Coronary artery (tissue), 2 donors: ENCODE measurements around the gene TCEAL2.
"Not testable (repeated sequence)": the region's sequence is repeated elsewhere in the genome, so short reads cannot be mapped to it uniquely, and the experiment has no call there.

Source experiments
- DNase-seq: peaks from one replicate; pipeline ENCODE4 v3.0.0-alpha.2; 2017; ENCODE audit warnings: low spot score
- H3K27ac ChIP-seq, 2 donors: fragments of 200-600 bp; sonication (generic); one replicate each; pipeline ENCODE4 v1.5.1; 2016 to 2019
- H3K4me3 ChIP-seq: fragments of 200-600 bp; sonication (generic); 2 replicates; pipeline ENCODE4 v1.5.1; 2016; ENCODE audit warnings: mild to moderate bottlenecking, moderate library complexity
- TF ChIP-seq, protein P1 (sequence below): fragments of 200-600 bp; sonication (generic); IDR thresholded peaks from one replicate; pipeline ENCODE4 v1.5.1; 2019; ENCODE audit warnings: antibody characterized with exemption

Gene TCEAL2

DNA sequence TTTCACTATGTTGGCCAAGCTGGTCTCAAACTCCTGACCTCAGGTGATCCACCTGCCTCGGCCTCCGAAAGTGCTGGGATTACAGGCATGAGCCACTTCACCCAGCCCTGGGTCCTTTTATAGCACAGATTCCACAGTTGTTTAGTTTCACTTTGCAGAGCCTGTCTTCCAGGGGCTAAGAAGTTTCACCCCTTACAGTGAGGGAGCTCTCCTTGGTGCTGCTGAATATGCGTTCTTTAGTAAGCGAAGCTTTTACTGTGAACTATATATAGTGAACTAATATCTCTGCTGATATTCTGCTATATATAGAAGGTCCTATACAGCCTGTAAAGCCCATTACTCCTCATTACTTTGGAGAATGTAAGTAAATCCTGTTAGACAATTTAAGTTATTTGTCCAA, 12.6 kb downstream of the TCEAL2 start:
- DNase-seq, result no peak
- TF ChIP-seq, protein P1, sequence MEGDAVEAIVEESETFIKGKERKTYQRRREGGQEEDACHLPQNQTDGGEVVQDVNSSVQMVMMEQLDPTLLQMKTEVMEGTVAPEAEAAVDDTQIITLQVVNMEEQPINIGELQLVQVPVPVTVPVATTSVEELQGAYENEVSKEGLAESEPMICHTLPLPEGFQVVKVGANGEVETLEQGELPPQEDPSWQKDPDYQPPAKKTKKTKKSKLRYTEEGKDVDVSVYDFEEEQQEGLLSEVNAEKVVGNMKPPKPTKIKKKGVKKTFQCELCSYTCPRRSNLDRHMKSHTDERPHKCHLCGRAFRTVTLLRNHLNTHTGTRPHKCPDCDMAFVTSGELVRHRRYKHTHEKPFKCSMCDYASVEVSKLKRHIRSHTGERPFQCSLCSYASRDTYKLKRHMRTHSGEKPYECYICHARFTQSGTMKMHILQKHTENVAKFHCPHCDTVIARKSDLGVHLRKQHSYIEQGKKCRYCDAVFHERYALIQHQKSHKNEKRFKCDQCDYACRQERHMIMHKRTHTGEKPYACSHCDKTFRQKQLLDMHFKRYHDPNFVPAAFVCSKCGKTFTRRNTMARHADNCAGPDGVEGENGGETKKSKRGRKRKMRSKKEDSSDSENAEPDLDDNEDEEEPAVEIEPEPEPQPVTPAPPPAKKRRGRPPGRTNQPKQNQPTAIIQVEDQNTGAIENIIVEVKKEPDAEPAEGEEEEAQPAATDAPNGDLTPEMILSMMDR, result no peak
- Histone ChIP-seq H3K27ac (no peak overlapping the region), H3K4me3 (no peak overlapping the region)

DNA sequence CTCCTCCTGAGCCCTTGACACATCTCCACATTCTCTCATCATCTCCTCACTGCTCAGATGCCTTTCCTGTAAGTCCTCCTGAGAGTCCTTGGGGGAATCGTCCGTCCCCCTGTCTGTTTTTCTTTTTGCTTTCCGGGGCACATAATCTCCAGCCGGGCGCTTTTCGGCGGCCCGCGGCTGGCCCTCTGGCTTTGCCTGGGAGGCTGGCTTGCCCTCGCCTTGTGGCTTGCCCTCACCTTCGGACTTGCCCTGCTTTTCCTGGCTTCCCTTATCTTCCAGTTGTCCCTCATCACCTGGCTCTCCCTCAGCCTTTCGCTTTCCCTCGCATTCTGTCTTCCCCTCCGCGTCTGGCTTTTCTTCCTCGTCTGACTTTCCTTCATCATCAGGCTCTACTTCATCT, 15.4 kb downstream of the TCEAL2 start:
- DNase-seq, H3K4me3 ChIP-seq, H3K27ac ChIP-seq: not testable (repeated sequence)

DNA sequence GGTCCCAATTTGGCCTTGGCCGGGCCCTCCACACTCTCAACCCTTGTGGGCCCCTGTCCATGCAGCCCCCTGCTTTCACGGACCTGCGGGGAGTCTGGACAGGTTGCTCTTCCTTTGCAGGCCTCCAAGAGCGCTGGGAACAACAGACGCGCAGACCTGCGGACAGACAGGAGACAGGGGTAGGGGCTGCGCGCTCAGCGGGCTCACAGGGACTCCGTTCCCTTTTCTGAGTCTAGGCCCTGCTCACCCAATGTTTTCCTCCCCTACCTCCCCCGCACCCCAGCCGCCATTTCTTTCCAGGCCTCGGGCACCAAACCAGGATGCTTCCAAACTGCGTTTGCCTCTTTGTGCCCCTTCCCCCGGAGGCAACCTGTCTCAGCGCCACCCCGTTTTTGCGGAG, 16.2 kb downstream of the TCEAL2 start:
- H3K4me3 ChIP-seq, DNase-seq, H3K27ac ChIP-seq: not testable (repeated sequence)

DNA sequence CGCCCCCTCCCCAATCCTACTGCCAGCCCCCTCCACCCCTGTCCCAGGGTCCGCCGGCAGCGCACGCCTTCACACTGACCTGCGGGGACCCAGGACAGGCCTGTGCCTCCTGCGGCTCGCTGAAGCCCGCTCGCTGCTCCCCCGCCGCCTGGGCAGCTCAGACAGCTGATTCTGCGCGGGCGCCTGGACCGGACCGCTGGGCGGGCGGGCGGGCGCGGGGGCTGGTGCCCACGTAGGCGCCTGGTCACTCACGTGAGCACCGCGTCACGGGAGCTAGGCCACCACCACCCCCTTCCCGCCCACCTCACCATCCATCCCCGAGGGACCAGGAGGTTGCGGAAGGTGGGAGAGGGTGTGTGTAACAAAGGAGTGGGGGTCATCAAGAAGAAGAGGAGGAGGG, 16.8 kb downstream of the TCEAL2 start, which contains the start of gene TCEAL6:
Gene TCEAL6, minus strand, starts transcription at position 208 of the 400 bp plus-strand sequence.
- not testable (repeated sequence) for DNase-seq, H3K27ac ChIP-seq, H3K4me3 ChIP-seq

DNA sequence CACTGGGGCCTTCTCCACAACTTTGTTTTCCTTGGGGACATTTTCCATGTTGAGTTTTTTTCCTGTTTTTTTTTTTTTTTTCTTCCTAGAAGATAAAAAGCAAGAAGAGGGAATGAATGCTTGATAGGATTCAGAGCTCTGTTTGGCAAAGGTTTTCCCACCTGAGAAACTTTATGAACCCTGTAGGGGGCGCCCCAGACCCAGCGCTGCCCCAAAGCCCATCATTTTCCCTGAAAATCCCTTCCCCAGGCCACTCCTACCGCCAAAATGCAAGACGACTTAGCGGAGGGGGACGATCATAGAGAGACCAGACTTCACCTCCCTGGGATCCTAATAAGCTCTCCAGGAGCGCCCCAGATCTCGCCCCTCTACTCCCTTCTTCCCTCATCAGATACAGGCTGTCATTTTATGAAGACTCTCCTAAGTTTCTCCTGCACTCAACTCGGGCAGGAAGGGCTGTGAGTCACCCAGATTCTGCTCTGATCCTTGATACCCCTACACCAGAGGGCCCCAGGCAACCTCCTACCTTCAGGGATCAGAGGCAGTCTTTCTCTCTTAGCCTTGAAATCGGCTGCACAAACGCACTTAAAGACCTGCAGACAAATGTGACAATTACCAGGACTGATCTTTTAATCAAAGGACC, 28.9 kb downstream of the TCEAL2 start:
- DNase-seq, result no peak
- H3K4me3 ChIP-seq, result peak overlapping the region; percentile 68
- H3K27ac ChIP-seq, result no peak overlapping the region
- TF ChIP-seq, protein P1, result no peak

DNA sequence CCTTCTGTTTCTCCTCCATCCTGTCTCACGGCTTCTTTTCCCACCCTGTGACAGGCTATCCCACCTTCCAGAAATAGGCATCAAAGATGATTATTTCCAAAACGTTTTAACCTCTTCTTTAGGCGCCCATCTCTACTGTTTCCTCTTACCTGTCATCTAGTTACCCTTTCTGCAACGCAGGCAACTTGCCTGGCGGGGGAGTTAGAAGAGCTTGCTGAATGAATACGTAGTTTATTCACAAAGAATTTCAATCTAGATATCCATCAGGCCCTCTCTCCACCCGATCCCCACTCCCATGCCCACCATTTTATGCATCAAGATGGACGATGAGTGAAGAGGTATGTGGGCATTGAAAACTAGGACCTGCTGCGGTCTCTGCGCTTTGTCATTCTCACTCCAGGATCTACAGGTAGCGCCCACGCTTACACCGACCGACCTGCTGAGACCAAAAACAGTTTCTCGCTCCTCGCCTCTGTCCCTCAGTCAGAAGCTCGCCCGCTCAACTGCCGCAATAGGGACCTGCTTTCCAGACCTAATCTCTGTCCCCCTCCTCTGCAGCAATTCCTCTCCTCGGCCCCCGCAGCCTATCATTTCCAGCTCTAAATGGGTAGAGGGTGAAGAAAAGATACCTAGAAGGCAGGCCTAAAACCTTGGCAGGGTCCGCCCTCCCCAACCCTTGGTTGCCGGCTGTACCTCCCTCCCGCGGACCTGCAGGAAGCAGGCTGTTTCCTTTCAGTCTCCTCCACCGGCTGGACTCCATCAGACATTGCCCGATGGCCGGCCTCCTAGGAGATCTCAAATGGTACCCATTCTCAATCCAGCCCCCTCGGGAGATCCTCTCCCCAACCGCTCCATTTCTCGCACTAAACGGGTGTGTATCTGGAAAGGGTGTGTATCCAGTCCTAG, 29.7 kb downstream of the TCEAL2 start:
- DNase-seq, result no peak
- peak overlapping the region; percentile 2 to 57 for H3K27ac ChIP-seq

DNA sequence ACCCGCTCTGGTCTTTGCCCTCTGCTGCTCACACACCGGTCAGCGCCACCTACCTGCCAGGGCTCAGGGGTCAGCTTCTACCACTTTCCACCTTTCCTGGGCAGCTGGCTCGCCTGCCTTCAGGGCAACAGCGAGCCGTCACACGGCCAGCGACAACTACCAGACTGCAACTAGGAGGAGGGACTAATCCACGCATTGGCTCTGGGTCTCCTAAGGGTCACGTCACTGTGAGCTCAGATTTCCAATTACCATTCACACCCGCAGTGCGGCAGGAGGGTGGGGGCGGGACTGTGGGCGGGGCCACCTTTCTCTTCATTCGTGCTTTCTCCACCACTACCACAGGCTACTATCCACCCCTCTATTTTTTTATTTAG, 30.3 kb downstream of the TCEAL2 start, which contains the start of gene BEX5:
Gene BEX5, minus strand, starts transcription at position 172 of the 374 bp plus-strand sequence. CDS start 1,712 bp downstream, outside the sequence.
- peak within 1 kb of the TSS; percentile 2 to 57 for H3K27ac ChIP-seq
- peak; percentile 74 for DNase-seq

More for the DNA sequence above, 29.7 kb downstream of the TCEAL2 start:
- peak overlapping the region; percentile 68 for H3K4me3 ChIP-seq
- TF ChIP-seq, protein P1, result no peak

More for the DNA sequence above, 30.3 kb downstream of the TCEAL2 start, which contains the start of gene BEX5:
- peak within 1 kb of the TSS; percentile 68 for H3K4me3 ChIP-seq
- TF ChIP-seq, protein P1, result no peak
